ENCODE data around the gene WWOX.

Gene WWOX

GRCh38 chr16:78659216-78659615, 559.8 kb downstream of the WWOX start:
- no peak for DNase-seq (ENCODE audit: low spot score)

GRCh38 chr16:78659668-78660217, 560.3 kb downstream of the WWOX start:
- no peak for DNase-seq (ENCODE audit: low spot score)

GRCh38 chr16:78660795-78661194, 561.3 kb downstream of the WWOX start:
- no peak for DNase-seq (ENCODE audit: low spot score)

- no peak for DNase-seq (ENCODE audit: low spot score)
These were observed 564.2 kb downstream of the WWOX start for GRCh38 chr16:78663690-78664089.

GRCh38 chr16:78664811-78665772, 565.6 kb downstream of the WWOX start:
- DNase-seq (ENCODE audit: low spot score), result no peak

- DNase-seq (ENCODE audit: low spot score), result no peak
These were observed 566.9 kb downstream of the WWOX start for GRCh38 chr16:78666318-78666717.

- DNase-seq (ENCODE audit: low spot score), result no peak
These were observed 568.2 kb downstream of the WWOX start for GRCh38 chr16:78667675-78668074.

GRCh38 chr16:78668393-78668792, 568.9 kb downstream of the WWOX start:
- DNase-seq (ENCODE audit: low spot score), result no peak

- DNase-seq (ENCODE audit: low spot score), result no peak
These were observed 570.5 kb downstream of the WWOX start for GRCh38 chr16:78669994-78670393.

- no peak for DNase-seq (ENCODE audit: low spot score)
These were observed 573.5 kb downstream of the WWOX start for GRCh38 chr16:78672779-78673556.

GRCh38 chr16:78673884-78674283, 574.4 kb downstream of the WWOX start:
- DNase-seq (ENCODE audit: low spot score), result no peak

- DNase-seq (ENCODE audit: low spot score), result no peak
These were observed 575.9 kb downstream of the WWOX start for GRCh38 chr16:78675312-78675711.

GRCh38 chr16:78675951-78676792, 576.7 kb downstream of the WWOX start:
- DNase-seq (ENCODE audit: low spot score), result no peak

- DNase-seq (ENCODE audit: low spot score), result no peak
These were observed 577.8 kb downstream of the WWOX start for GRCh38 chr16:78677181-78677731.

GRCh38 chr16:78679546-78679945, 580.1 kb downstream of the WWOX start:
- no peak for DNase-seq (ENCODE audit: low spot score)

- no peak for DNase-seq (ENCODE audit: low spot score)
These were observed 582.3 kb downstream of the WWOX start for GRCh38 chr16:78681743-78682142.

GRCh38 chr16:78684030-78684611, 584.7 kb downstream of the WWOX start:
- DNase-seq (ENCODE audit: low spot score), result no peak

- no peak for DNase-seq (ENCODE audit: low spot score)
These were observed 585.4 kb downstream of the WWOX start for GRCh38 chr16:78684655-78685375.

- DNase-seq (ENCODE audit: low spot score), result no peak
These were observed 587.1 kb downstream of the WWOX start for GRCh38 chr16:78686601-78687000.

GRCh38 chr16:78689028-78689427, 589.6 kb downstream of the WWOX start:
- no peak for DNase-seq (ENCODE audit: low spot score)

All from ecto neural progenitor cell (in vitro differentiated cells).